Activated B cell treated with CpG ODN at 0.5 μM for 24 hours (primary cell): ENCODE data around the gene MATN1. TPM values are rescaled to one million over a fixed set of nuclear protein-coding genes. Genes with fewer than 3 reads are reported as not detected.

Experiments
- ATAC-seq: fragments of 200-7000 bp; cut with Tn5 transposase; one replicate; pipeline ENCODE4 v1.10.0; 2021; ENCODE audit warnings: low read depth, mild to moderate bottlenecking, moderate library complexity
- CTCF ChIA-PET: fragments of 350-600 bp; sonication (Branson Sonifier 250); formaldehyde crosslinking; loops from one replicate; lab custom pipeline; 2021; ENCODE audit warnings: antibody characterized with exemption; lab: Charles Lee
- POLR2A ChIA-PET: fragments of 350-600 bp; sonication (Branson Sonifier 250); formaldehyde crosslinking; loops from one replicate; lab custom pipeline; 2021; ENCODE audit warnings: antibody characterized with exemption; lab: Charles Lee
- DNase-seq: peaks from one replicate; pipeline ENCODE4 v3.0.0; 2022
- H3K27ac Mint-ChIP-seq: one replicate; pipeline ENCODE4 v1.8.0; 2020; ENCODE audit warnings: mixed read lengths
- H3K27me3 Mint-ChIP-seq: one replicate; pipeline ENCODE4 v1.8.0; 2021; ENCODE audit warnings: mixed read lengths
- H3K36me3 Mint-ChIP-seq: one replicate; pipeline ENCODE4 v1.8.0; 2021; ENCODE audit warnings: low read depth, mixed read lengths
- H3K4me1 Mint-ChIP-seq: one replicate; pipeline ENCODE4 v1.8.0; 2021; ENCODE audit warnings: mixed read lengths
- H3K4me3 Mint-ChIP-seq: one replicate; pipeline ENCODE4 v1.8.0; 2020; ENCODE audit warnings: mild to moderate bottlenecking, mixed read lengths
- H3K9me3 Mint-ChIP-seq: one replicate; pipeline ENCODE4 v1.8.0; 2020; ENCODE audit warnings: mixed read lengths
- CTCF ChIP-seq: fragments of 200-600 bp; IDR thresholded peaks from one replicate; pipeline ENCODE4 v1.8.0; 2022; ENCODE audit warnings: antibody characterized with exemption, mild to moderate bottlenecking
- intact Hi-C: fragments of 100-400 bp; cut with micrococcal nuclease; formaldehyde crosslinking; loops from one replicate; pipeline ENCODE4 v1.15.1; 2024
- total RNA-seq: library from RNA; stranded (reverse); gene quantifications from 2 replicates; pipeline ENCODE4 v1.2.3, GENCODE V29; 2022

MATN1 gene
- total RNA-seq, 1 donor from 2014 or later: 0.93 TPM

DNA sequence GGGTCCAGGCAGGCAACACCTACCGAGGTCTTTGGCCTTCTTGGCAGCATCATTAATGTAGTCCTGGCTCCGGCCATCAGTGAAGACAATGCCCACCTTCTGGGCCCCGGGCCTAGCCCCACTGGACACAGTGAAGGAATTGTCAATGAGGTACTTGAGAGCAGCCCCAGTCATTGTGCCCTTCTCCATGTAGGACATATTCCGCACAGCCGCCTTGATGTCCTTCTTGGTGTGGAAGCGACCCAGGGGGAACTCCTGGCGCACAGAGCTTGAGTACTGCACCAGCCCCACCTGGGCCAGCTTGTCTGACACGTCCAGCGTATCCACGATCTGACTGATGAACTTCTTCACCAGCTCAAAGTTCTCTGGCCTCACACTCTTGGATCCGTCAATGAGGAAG, 7.5 kb downstream of the MATN1 start:
- no peak for TF ChIP-seq CTCF
- ATAC-seq (no peak), DNase-seq (no peak)
- no peak overlapping the region for H3K27ac Mint-ChIP-seq
- POLR2A ChIA-PET: no interaction called here
- CTCF ChIA-PET: interaction anchor here (0.5 to 1.6 kb wide), 2 partner anchors 195 to 1479 kb away, joined by 3 to 4 read pairs; partner anchors contain the start of gene PTPRU
- H3K36me3 Mint-ChIP-seq: peaks cover 1% of the 10 kb centered on the region
- peaks cover 5% of the 10 kb centered on the region for H3K27me3 Mint-ChIP-seq
- intact Hi-C loops: loop anchor here (5.0 kb wide), 1 partner anchor 1534 kb away; the partner anchor contains the start of gene SRSF4
- H3K9me3 Mint-ChIP-seq: no peaks in the 10 kb centered on the region
- no peak overlapping the region for H3K4me3 Mint-ChIP-seq
- peaks cover 23% of the 10 kb centered on the region for H3K4me1 Mint-ChIP-seq

GRCh38 chr1:30715216-30715615, 8.2 kb downstream of the MATN1 start:
- DNase-seq: no peak

GRCh38 chr1:30714536-30715090, 8.8 kb downstream of the MATN1 start:
- Mint-ChIP-seq H3K4me1 (peaks cover 10% of the 10 kb centered on the region), H3K27ac (no peak overlapping the region), H3K27me3 (peaks cover 7% of the 10 kb centered on the region), H3K36me3 (peaks cover 1% of the 10 kb centered on the region), H3K4me3 (no peak overlapping the region), H3K9me3 (no peaks in the 10 kb centered on the region)
- POLR2A ChIA-PET: no interaction called here
- no peak for ATAC-seq
- intact Hi-C loops: loop anchor here (5.0 kb wide), 1 partner anchor 1532 kb away; the partner anchor contains the start of gene SRSF4
- TF ChIP-seq CTCF: no peak
- CTCF ChIA-PET: no interaction called here
- DNase-seq: no peak

More at GRCh38 chr1:30715216-30715615, 8.2 kb downstream of the MATN1 start:
- Mint-ChIP-seq H3K9me3 (no peaks in the 10 kb centered on the region), H3K27me3 (peaks cover 5% of the 10 kb centered on the region), H3K36me3 (peaks cover 1% of the 10 kb centered on the region), H3K27ac (no peak overlapping the region), H3K4me3 (no peak overlapping the region), H3K4me1 (peaks cover 17% of the 10 kb centered on the region)
- ATAC-seq: no peak
- intact Hi-C loops: loop anchor here (5.0 kb wide), 1 partner anchor 1533 kb away; the partner anchor contains the start of gene SRSF4
- no peak for TF ChIP-seq CTCF
- CTCF ChIA-PET: interaction anchor here (0.5 kb wide), 1 partner anchor 196 kb away, joined by 3 read pairs; no protein-coding TSS in a partner anchor
- POLR2A ChIA-PET: no interaction called here

GRCh38 chr1:30714025-30714424, 9.4 kb downstream of the MATN1 start:
- ChIA-PET CTCF (no interaction called here), POLR2A (no interaction called here)
- TF ChIP-seq CTCF: no peak
- H3K4me3 Mint-ChIP-seq: no peak overlapping the region
- H3K27ac Mint-ChIP-seq: no peak overlapping the region
- intact Hi-C loops: no loop called here
- no peak for DNase-seq
- H3K36me3 Mint-ChIP-seq: peaks cover 1% of the 10 kb centered on the region
- no peaks in the 10 kb centered on the region for H3K9me3 Mint-ChIP-seq
- H3K27me3 Mint-ChIP-seq: peaks cover 12% of the 10 kb centered on the region
- peaks cover 6% of the 10 kb centered on the region for H3K4me1 Mint-ChIP-seq
- no peak for ATAC-seq

- Mint-ChIP-seq H3K9me3 (no peaks in the 10 kb centered on the region), H3K4me3 (no peak overlapping the region), H3K36me3 (peaks cover 1% of the 10 kb centered on the region), H3K27me3 (peaks cover 15% of the 10 kb centered on the region), H3K27ac (no peak overlapping the region), H3K4me1 (peaks cover 6% of the 10 kb centered on the region)
- TF ChIP-seq CTCF: no peak
- POLR2A ChIA-PET: no interaction called here
- CTCF ChIA-PET: no interaction called here
- intact Hi-C loops: no loop called here
- ATAC-seq: no peak
- no peak for DNase-seq
Observed at GRCh38 chr1:30713311-30713710, 10.1 kb downstream of the MATN1 start.
